KMS-11 (cell line): ENCODE data around the gene OXNAD1.

Experiments
- H2AFZ ChIP-seq: fragments of 200-600 bp; sonication (generic); 2 replicates; pipeline ENCODE4 v1.6.1; 2016; ENCODE audit warnings: antibody characterized with exemption, mixed run types, low read depth
- H3K27ac ChIP-seq: fragments of 200-600 bp; sonication (generic); 2 replicates; pipeline ENCODE4 v1.6.1; 2016; ENCODE audit warnings: mild to moderate bottlenecking, mixed run types
- H3K27me3 ChIP-seq: fragments of 200-600 bp; sonication (generic); 2 replicates; pipeline ENCODE4 v1.6.1; 2017; ENCODE audit warnings: mild to moderate bottlenecking, low read depth, mixed run types, moderate library complexity; ENCODE audit not compliant: insufficient read depth
- H3K36me3 ChIP-seq: fragments of 200-600 bp; sonication (generic); 2 replicates; pipeline ENCODE4 v1.6.1; 2017; ENCODE audit warnings: mild to moderate bottlenecking, mixed run types; ENCODE audit not compliant: insufficient read depth
- H3K4me1 ChIP-seq: fragments of 200-600 bp; sonication (generic); 2 replicates; pipeline ENCODE4 v1.6.1; 2016; ENCODE audit warnings: mild to moderate bottlenecking, low read depth, mixed run types; ENCODE audit not compliant: poor library complexity, severe bottlenecking
- H3K4me2 ChIP-seq: fragments of 200-600 bp; sonication (generic); 2 replicates; pipeline ENCODE4 v1.7.0; 2016; ENCODE audit warnings: mild to moderate bottlenecking, mixed run types
- H3K4me3 ChIP-seq: fragments of 200-600 bp; sonication (generic); IDR thresholded peaks from 2 replicates; pipeline ENCODE4 v1.6.1; 2017; ENCODE audit warnings: low read depth, low read length, mixed read lengths; ENCODE audit not compliant: insufficient read depth
- H3K79me2 ChIP-seq: fragments of 200-600 bp; sonication (generic); 2 replicates; pipeline ENCODE4 v1.6.1; 2016; ENCODE audit warnings: low read depth, mixed run types; ENCODE audit not compliant: insufficient read depth
- H3K9ac ChIP-seq: fragments of 200-600 bp; sonication (generic); 2 replicates; pipeline ENCODE4 v1.6.1; 2016; ENCODE audit warnings: mild to moderate bottlenecking, mixed run types
- H4K20me1 ChIP-seq: fragments of 200-600 bp; sonication (generic); 2 replicates; pipeline ENCODE4 v1.6.1; 2016; ENCODE audit warnings: mild to moderate bottlenecking, mixed run types; ENCODE audit not compliant: insufficient read depth
- TF ChIP-seq, protein P1 (sequence below): fragments of 200-600 bp; sonication (generic); conservative IDR thresholded peaks from 2 replicates; pipeline ENCODE4 v1.6.1; 2017; ENCODE audit warnings: low read depth, mild to moderate bottlenecking, antibody characterized with exemption, low read length, moderate library complexity, mixed read lengths

The OXNAD1 gene

DNA sequence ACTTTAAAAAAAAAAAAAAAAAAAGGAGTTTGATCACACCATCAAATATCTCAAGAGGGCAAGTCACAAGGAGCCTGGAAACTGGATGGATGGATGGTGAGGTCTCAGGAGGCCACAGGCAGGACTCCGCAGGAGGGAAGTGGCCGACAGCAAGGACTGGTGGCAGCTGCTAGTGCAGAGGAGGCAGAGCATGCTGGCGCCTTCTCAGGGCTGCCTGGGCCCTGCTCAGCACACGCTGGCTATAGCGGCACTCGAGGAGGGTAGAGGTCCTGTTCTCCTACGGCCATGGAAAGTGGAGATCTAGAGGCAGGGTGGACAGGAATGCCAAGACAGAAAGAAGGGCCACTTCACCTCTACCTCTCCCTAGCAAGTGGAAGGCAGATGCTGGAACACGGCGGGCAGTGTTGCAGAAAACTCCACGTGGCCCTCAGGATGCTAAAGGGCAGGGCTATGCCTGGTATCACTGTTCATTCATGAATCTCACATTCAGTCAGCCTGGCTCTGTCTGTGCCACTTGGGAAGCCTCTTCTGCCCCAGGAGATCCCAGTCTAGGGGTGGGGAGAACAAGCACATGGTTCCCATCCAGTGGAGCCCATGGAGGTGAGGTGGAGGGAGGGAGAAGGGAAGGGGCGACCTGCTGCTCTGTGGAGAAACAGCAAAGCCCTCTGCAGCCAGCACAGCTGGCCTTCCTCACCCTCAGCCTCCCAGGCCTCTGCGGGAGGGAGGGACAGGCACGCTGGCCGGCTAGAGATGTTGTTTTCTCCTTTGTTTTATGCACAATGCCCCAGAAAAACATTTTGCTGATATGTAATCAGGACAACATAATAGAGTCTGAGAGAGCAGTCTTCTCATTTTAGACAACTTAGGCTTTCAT lies 71.0 kb downstream of the OXNAD1 start:
- Histone ChIP-seq H3K4me1 (no peaks in the 10 kb centered on the region), H3K36me3 (no peaks in the 10 kb centered on the region), H2AFZ (no peak overlapping the region), H3K27ac (no peak overlapping the region), H3K79me2 (no peaks in the 10 kb centered on the region), H3K4me3 (no peak overlapping the region), H4K20me1 (no peaks in the 10 kb centered on the region), H3K9ac (no peak overlapping the region), H3K4me2 (no peak overlapping the region), H3K27me3 (no peaks in the 10 kb centered on the region)
- TF ChIP-seq, protein P1, sequence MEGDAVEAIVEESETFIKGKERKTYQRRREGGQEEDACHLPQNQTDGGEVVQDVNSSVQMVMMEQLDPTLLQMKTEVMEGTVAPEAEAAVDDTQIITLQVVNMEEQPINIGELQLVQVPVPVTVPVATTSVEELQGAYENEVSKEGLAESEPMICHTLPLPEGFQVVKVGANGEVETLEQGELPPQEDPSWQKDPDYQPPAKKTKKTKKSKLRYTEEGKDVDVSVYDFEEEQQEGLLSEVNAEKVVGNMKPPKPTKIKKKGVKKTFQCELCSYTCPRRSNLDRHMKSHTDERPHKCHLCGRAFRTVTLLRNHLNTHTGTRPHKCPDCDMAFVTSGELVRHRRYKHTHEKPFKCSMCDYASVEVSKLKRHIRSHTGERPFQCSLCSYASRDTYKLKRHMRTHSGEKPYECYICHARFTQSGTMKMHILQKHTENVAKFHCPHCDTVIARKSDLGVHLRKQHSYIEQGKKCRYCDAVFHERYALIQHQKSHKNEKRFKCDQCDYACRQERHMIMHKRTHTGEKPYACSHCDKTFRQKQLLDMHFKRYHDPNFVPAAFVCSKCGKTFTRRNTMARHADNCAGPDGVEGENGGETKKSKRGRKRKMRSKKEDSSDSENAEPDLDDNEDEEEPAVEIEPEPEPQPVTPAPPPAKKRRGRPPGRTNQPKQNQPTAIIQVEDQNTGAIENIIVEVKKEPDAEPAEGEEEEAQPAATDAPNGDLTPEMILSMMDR: no peak

DNA sequence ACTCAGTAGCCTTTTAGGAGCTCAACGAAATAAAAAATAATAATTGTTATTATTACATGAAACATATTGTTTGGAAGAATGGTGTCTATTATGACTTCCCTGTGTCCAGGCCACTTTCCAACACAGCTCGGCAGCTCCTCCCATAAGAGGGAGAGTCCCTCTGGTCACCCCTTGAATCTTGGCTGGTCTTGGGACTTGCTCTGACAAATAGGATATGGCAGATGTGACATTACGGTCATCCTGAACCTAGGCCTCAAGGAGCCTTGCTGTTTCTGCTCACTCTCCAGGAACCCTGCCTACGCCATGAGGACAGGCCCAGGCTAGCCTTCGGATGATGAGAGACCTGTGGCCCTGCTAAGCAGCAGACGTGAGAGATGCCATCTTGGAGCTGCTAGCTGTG lies 71.8 kb downstream of the OXNAD1 start:
- no peak overlapping the region for H3K27ac ChIP-seq
- no peaks in the 10 kb centered on the region for H3K4me1 ChIP-seq
- no peak overlapping the region for H3K4me2 ChIP-seq
- H3K79me2 ChIP-seq: no peaks in the 10 kb centered on the region
- H3K9ac ChIP-seq: no peak overlapping the region
- no peaks in the 10 kb centered on the region for H3K27me3 ChIP-seq
- TF ChIP-seq, protein P1: no peak
- no peak overlapping the region for H3K4me3 ChIP-seq
- H4K20me1 ChIP-seq: no peaks in the 10 kb centered on the region
- H3K36me3 ChIP-seq: no peaks in the 10 kb centered on the region
- no peak overlapping the region for H2AFZ ChIP-seq

DNA sequence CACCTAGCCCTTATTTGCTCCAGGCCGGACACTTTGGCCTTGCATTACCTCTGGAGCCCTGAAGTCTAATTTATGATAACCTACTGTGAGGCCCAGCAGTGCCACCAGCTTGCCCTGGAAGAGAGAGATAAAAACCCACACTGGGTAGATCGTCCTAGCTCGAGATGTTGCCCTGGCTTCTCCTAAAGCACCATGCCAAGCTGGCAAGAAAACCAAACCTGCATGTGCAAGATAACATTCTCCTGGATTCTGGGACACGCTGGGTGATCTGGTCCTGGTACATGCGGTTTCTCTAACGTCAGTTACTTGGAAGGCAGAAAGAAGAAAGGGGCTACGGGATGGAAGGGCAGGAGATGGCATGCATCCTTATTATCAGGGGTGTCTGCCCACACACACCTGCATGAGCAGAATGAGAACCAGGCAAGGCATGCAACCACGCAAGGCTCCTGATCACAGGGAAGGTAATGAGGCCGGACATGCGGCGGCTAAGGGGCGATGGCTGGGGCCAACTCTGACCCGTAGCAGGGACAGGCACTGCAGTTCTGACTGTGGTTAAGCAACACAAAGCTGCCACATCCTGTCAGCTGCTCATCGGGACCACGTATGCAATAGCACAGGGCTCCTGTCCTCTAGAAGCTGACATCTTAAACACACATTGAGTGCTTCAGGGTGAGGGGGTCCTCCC lies 73.0 kb downstream of the OXNAD1 start:
- no peaks in the 10 kb centered on the region for H3K36me3 ChIP-seq
- TF ChIP-seq, protein P1: no peak
- H3K27me3 ChIP-seq: no peaks in the 10 kb centered on the region
- no peaks in the 10 kb centered on the region for H3K79me2 ChIP-seq
- no peaks in the 10 kb centered on the region for H4K20me1 ChIP-seq
- H3K4me1 ChIP-seq: no peaks in the 10 kb centered on the region
- H3K9ac ChIP-seq: no peak overlapping the region
- no peak overlapping the region for H2AFZ ChIP-seq
- H3K4me2 ChIP-seq: no peak overlapping the region
- no peak overlapping the region for H3K27ac ChIP-seq
- no peak overlapping the region for H3K4me3 ChIP-seq

DNA sequence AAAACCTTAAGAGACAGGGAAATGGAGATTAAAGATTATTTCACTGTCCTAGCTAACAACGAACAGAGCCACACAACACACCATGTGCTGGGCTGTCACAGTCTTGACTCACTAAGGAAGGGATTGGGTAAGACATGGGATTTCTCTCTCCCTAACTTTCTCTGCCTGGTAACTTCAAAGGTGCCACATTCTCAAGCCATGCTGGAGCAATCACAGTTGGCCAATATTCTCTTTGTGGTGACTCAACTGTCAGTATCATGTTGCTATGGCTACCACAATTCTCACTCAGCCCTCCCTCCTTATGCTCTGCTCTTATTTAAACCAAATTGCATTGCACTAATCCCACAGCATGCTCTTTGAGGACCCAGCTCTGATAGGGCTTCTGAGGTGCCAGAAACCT lies 74.0 kb downstream of the OXNAD1 start:
- no peaks in the 10 kb centered on the region for H3K36me3 ChIP-seq
- no peaks in the 10 kb centered on the region for H3K4me1 ChIP-seq
- no peak overlapping the region for H3K4me2 ChIP-seq
- H3K79me2 ChIP-seq: no peaks in the 10 kb centered on the region
- TF ChIP-seq, protein P1: no peak
- H3K9ac ChIP-seq: no peak overlapping the region
- H2AFZ ChIP-seq: no peak overlapping the region
- H3K4me3 ChIP-seq: no peak overlapping the region
- H3K27me3 ChIP-seq: no peaks in the 10 kb centered on the region
- no peaks in the 10 kb centered on the region for H4K20me1 ChIP-seq
- no peak overlapping the region for H3K27ac ChIP-seq
